ENCODE results near the gene FITM1.

The FITM1 gene

GRCh38 chr14:24135584-24135833 lies 5.0 kb downstream of the FITM1 start:
- Histone ChIP-seq H3K27me3 (ENCODE audit: control insufficient read depth in 1 of 2, insufficient read depth in 2 of 2, low read length in 2 of 2) (no peaks in the 10 kb centered on the region), H3K9me3 (ENCODE audit: control insufficient read depth in 2 of 2, low read length in 2 of 2) (no peaks in the 10 kb centered on the region), H3K4me3 (ENCODE audit: low read length in 2 of 2) (peak overlapping the region; percentile 70 to 87), H3K4me1 (ENCODE audit: control insufficient read depth, insufficient read depth, low read length) (peaks cover 34% of the 10 kb centered on the region), H3K27ac (ENCODE audit: low read length) (peak overlapping the region; percentile 58), H3K36me3 (ENCODE audit: control insufficient read depth in 2 of 2, insufficient read depth in 2 of 2, low read length in 2 of 2) (peaks cover 21 to 22% of the 10 kb centered on the region in 2 donors), H3K9ac (ENCODE audit: low read length in 2 of 2) (peak overlapping the region; percentile 63 to 73)

GRCh38 chr14:24135834-24136683 lies 5.6 kb downstream of the FITM1 start, which contains the start of gene PSME1:
TSS of gene PSME1 (plus strand) at chr14:24136194. CDS start at chr14:24136263, 69 bp downstream.
- Histone ChIP-seq H3K4me1 (ENCODE audit: control insufficient read depth, insufficient read depth, low read length) (peaks cover 40% of the 10 kb centered on the region), H3K36me3 (ENCODE audit: control insufficient read depth in 2 of 2, insufficient read depth in 2 of 2, low read length in 2 of 2) (peaks cover 21 to 22% of the 10 kb centered on the region in 2 donors)

GRCh38 chr14:24136684-24137528 lies 6.4 kb downstream of the FITM1 start:
- Histone ChIP-seq H3K9ac (ENCODE audit: low read length in 2 of 2) (peak overlapping the region; percentile 61 to 75), H3K9me3 (ENCODE audit: control insufficient read depth in 2 of 2, low read length in 2 of 2) (no peaks in the 10 kb centered on the region), H3K27ac (ENCODE audit: low read length) (peak overlapping the region; percentile 74), H3K27me3 (ENCODE audit: control insufficient read depth in 1 of 2, insufficient read depth in 2 of 2, low read length in 2 of 2) (no peaks in the 10 kb centered on the region), H3K4me1 (ENCODE audit: control insufficient read depth, insufficient read depth, low read length) (peaks cover 43% of the 10 kb centered on the region), H3K4me3 (ENCODE audit: low read length in 2 of 2) (peak overlapping the region; percentile 51 to 87), H3K36me3 (ENCODE audit: control insufficient read depth in 2 of 2, insufficient read depth in 2 of 2, low read length in 2 of 2) (peaks cover 21 to 22% of the 10 kb centered on the region in 2 donors)

More at GRCh38 chr14:24135834-24136683, 5.6 kb downstream of the FITM1 start, which contains the start of gene PSME1:
- peak within 1 kb of the TSS; percentile 63 to 75 for H3K9ac ChIP-seq (ENCODE audit: low read length in 2 of 2)
- no peaks in the 10 kb centered on the region for H3K9me3 ChIP-seq (ENCODE audit: control insufficient read depth in 2 of 2, low read length in 2 of 2)
- peak within 1 kb of the TSS; percentile 74 for H3K27ac ChIP-seq (ENCODE audit: low read length)
- no peaks in the 10 kb centered on the region for H3K27me3 ChIP-seq (ENCODE audit: control insufficient read depth in 1 of 2, insufficient read depth in 2 of 2, low read length in 2 of 2)
- peak within 1 kb of the TSS; percentile 70 to 87 for H3K4me3 ChIP-seq (ENCODE audit: low read length in 2 of 2)

- Histone ChIP-seq H3K4me3 (ENCODE audit: low read length in 2 of 2) (peak overlapping the region in 1 of 2 donors; percentile 51), H3K4me1 (ENCODE audit: control insufficient read depth, insufficient read depth, low read length) (peaks cover 47% of the 10 kb centered on the region), H3K36me3 (ENCODE audit: control insufficient read depth in 2 of 2, insufficient read depth in 2 of 2, low read length in 2 of 2) (peaks cover 21 to 22% of the 10 kb centered on the region in 2 donors), H3K9ac (ENCODE audit: low read length in 2 of 2) (no peak overlapping the region), H3K27me3 (ENCODE audit: control insufficient read depth in 1 of 2, insufficient read depth in 2 of 2, low read length in 2 of 2) (no peaks in the 10 kb centered on the region), H3K9me3 (ENCODE audit: control insufficient read depth in 2 of 2, low read length in 2 of 2) (no peaks in the 10 kb centered on the region), H3K27ac (ENCODE audit: low read length) (peak overlapping the region; percentile 74)
Measured at GRCh38 chr14:24137529-24138395, 7.3 kb downstream of the FITM1 start.

- H3K4me3 ChIP-seq (ENCODE audit: low read length in 2 of 2), result no peak overlapping the region
- peaks cover 47% of the 10 kb centered on the region for H3K4me1 ChIP-seq (ENCODE audit: control insufficient read depth, insufficient read depth, low read length)
Measured at GRCh38 chr14:24138396-24139271, 8.2 kb downstream of the FITM1 start.

GRCh38 chr14:24139272-24139934 lies 8.9 kb downstream of the FITM1 start:
- Histone ChIP-seq H3K9me3 (ENCODE audit: control insufficient read depth in 2 of 2, low read length in 2 of 2) (no peaks in the 10 kb centered on the region), H3K4me3 (ENCODE audit: low read length in 2 of 2) (no peak overlapping the region), H3K4me1 (ENCODE audit: control insufficient read depth, insufficient read depth, low read length) (peaks cover 47% of the 10 kb centered on the region), H3K27me3 (ENCODE audit: control insufficient read depth in 1 of 2, insufficient read depth in 2 of 2, low read length in 2 of 2) (no peaks in the 10 kb centered on the region), H3K36me3 (ENCODE audit: control insufficient read depth in 2 of 2, insufficient read depth in 2 of 2, low read length in 2 of 2) (peaks cover 21 to 30% of the 10 kb centered on the region in 2 donors), H3K27ac (ENCODE audit: low read length) (no peak overlapping the region), H3K9ac (ENCODE audit: low read length in 2 of 2) (no peak overlapping the region)

More at GRCh38 chr14:24138396-24139271, 8.2 kb downstream of the FITM1 start:
- no peaks in the 10 kb centered on the region for H3K9me3 ChIP-seq (ENCODE audit: control insufficient read depth in 2 of 2, low read length in 2 of 2)
- H3K36me3 ChIP-seq (ENCODE audit: control insufficient read depth in 2 of 2, insufficient read depth in 2 of 2, low read length in 2 of 2), result peaks cover 21 to 27% of the 10 kb centered on the region in 2 donors
- H3K27ac ChIP-seq (ENCODE audit: low read length), result peak overlapping the region; percentile 53
- H3K27me3 ChIP-seq (ENCODE audit: control insufficient read depth in 1 of 2, insufficient read depth in 2 of 2, low read length in 2 of 2), result no peaks in the 10 kb centered on the region
- no peak overlapping the region for H3K9ac ChIP-seq (ENCODE audit: low read length in 2 of 2)

GRCh38 chr14:24141097-24141880 lies 10.8 kb downstream of the FITM1 start, which contains the start of gene EMC9:
TSS of gene EMC9 (minus strand) at chr14:24141591. CDS start at chr14:24141304, 287 bp downstream.
- Histone ChIP-seq H3K4me1 (ENCODE audit: control insufficient read depth, insufficient read depth, low read length) (peaks cover 57% of the 10 kb centered on the region), H3K36me3 (ENCODE audit: control insufficient read depth in 2 of 2, insufficient read depth in 2 of 2, low read length in 2 of 2) (peaks cover 21 to 30% of the 10 kb centered on the region in 2 donors)

GRCh38 chr14:24143511-24143910 lies 13.1 kb downstream of the FITM1 start:
- Histone ChIP-seq H3K4me1 (ENCODE audit: control insufficient read depth, insufficient read depth, low read length) (peaks cover 46% of the 10 kb centered on the region), H3K36me3 (ENCODE audit: control insufficient read depth in 2 of 2, insufficient read depth in 2 of 2, low read length in 2 of 2) (peaks cover 8 to 17% of the 10 kb centered on the region in 2 donors), H3K27me3 (ENCODE audit: control insufficient read depth in 1 of 2, insufficient read depth in 2 of 2, low read length in 2 of 2) (no peaks in the 10 kb centered on the region), H3K9me3 (ENCODE audit: control insufficient read depth in 2 of 2, low read length in 2 of 2) (no peaks in the 10 kb centered on the region), H3K4me3 (ENCODE audit: low read length in 2 of 2) (no peak overlapping the region), H3K27ac (ENCODE audit: low read length) (no peak overlapping the region), H3K9ac (ENCODE audit: low read length in 2 of 2) (no peak overlapping the region)

More at GRCh38 chr14:24141097-24141880, 10.8 kb downstream of the FITM1 start, which contains the start of gene EMC9:
- H3K27me3 ChIP-seq (ENCODE audit: control insufficient read depth in 1 of 2, insufficient read depth in 2 of 2, low read length in 2 of 2), result no peaks in the 10 kb centered on the region
- no peaks in the 10 kb centered on the region for H3K9me3 ChIP-seq (ENCODE audit: control insufficient read depth in 2 of 2, low read length in 2 of 2)
- H3K4me3 ChIP-seq (ENCODE audit: low read length in 2 of 2), result peak within 1 kb of the TSS; percentile 87 to 96
- peak within 1 kb of the TSS; percentile 84 for H3K27ac ChIP-seq (ENCODE audit: low read length)
- peak within 1 kb of the TSS; percentile 84 to 89 for H3K9ac ChIP-seq (ENCODE audit: low read length in 2 of 2)

Measured in stomach smooth muscle (tissue), 2 donors.